OCI-LY7 (cell line): ENCODE measurements around the gene AVPR2.

Source experiments
- CTCF ChIP-seq: fragments of 200-600 bp; sonication (generic); conservative IDR thresholded peaks from 2 replicates; pipeline ENCODE4 v1.5.1; 2014; ENCODE audit warnings: mild to moderate bottlenecking, antibody characterized with exemption, low read length, moderate library complexity, mixed read lengths
- EZH2phosphoT487 ChIP-seq: fragments of 200-600 bp; sonication (generic); IDR thresholded peaks from 2 replicates; pipeline ENCODE4 v1.6.1; 2018; ENCODE audit warnings: low read depth, borderline replicate concordance, mild to moderate bottlenecking, mixed run types, antibody characterized with exemption, low read length, moderate library complexity, mixed read lengths

GRCh38 chrX:153867671-153868070 is 36.8 kb upstream of the AVPR2 start:
- TF ChIP-seq CTCF, result no peak
- TF ChIP-seq EZH2phosphoT487, result no peak
